Effector memory CD4-positive, alpha-beta T cell (primary cell): ENCODE results near the gene TMEM131.

ENCODE experiments used
- DNase-seq, 3 donors: peaks; one replicate each; pipeline ENCODE4 v3.0.0-alpha.2; 2020
- H3K27ac ChIP-seq: 2 replicates; pipeline ENCODE4 v1.7.0; 2013; ENCODE audit warnings: mild to moderate bottlenecking, low read length, moderate library complexity; ENCODE audit not compliant: insufficient read depth, poor library complexity, severe bottlenecking
- H3K27me3 ChIP-seq: replicated peaks from 2 replicates; pipeline ENCODE4 v1.7.0; 2013; ENCODE audit warnings: mild to moderate bottlenecking, low read length; ENCODE audit not compliant: insufficient read depth, control insufficient read depth, poor library complexity, severe bottlenecking
- H3K36me3 ChIP-seq: 2 replicates; pipeline ENCODE4 v1.7.0; 2013; ENCODE audit warnings: mild to moderate bottlenecking, low read length, moderate library complexity; ENCODE audit not compliant: control insufficient read depth, insufficient read depth
- H3K4me1 ChIP-seq: 2 replicates; pipeline ENCODE4 v1.7.0; 2013; ENCODE audit warnings: low read length, mild to moderate bottlenecking; ENCODE audit not compliant: control insufficient read depth, insufficient read depth, poor library complexity, severe bottlenecking
- H3K4me3 ChIP-seq: 2 replicates; pipeline ENCODE4 v1.7.0; 2013; ENCODE audit warnings: low read length, low read depth, mild to moderate bottlenecking; ENCODE audit not compliant: insufficient read depth, poor library complexity, severe bottlenecking
- H3K9me3 ChIP-seq: 2 replicates; pipeline ENCODE4 v1.7.0; 2013; ENCODE audit warnings: mild to moderate bottlenecking, low read length, moderate library complexity; ENCODE audit not compliant: control insufficient read depth

TMEM131 gene

GRCh38 chr2:97760480-97761049 lies 235.2 kb downstream of the TMEM131 start:
- Histone ChIP-seq H3K4me3 (no peak overlapping the region), H3K4me1 (peaks cover 24% of the 10 kb centered on the region), H3K36me3 (peaks cover 48% of the 10 kb centered on the region), H3K27ac (peak overlapping the region; percentile 44), H3K27me3 (no peaks in the 10 kb centered on the region), H3K9me3 (no peaks in the 10 kb centered on the region)
- DNase-seq: no peak

GRCh38 chr2:97759727-97760407 lies 235.9 kb downstream of the TMEM131 start:
- Histone ChIP-seq H3K36me3 (peaks cover 49% of the 10 kb centered on the region), H3K4me1 (peaks cover 24% of the 10 kb centered on the region), H3K4me3 (no peak overlapping the region), H3K9me3 (no peaks in the 10 kb centered on the region), H3K27ac (peak overlapping the region; percentile 8), H3K27me3 (no peaks in the 10 kb centered on the region)
- no peak for DNase-seq

GRCh38 chr2:97758131-97758705 lies 237.5 kb downstream of the TMEM131 start:
- Histone ChIP-seq H3K27me3 (no peaks in the 10 kb centered on the region), H3K4me1 (peaks cover 24% of the 10 kb centered on the region), H3K4me3 (no peak overlapping the region), H3K36me3 (peaks cover 38% of the 10 kb centered on the region), H3K27ac (no peak overlapping the region), H3K9me3 (no peaks in the 10 kb centered on the region)
- no peak for DNase-seq

- Histone ChIP-seq H3K36me3 (peaks cover 38% of the 10 kb centered on the region), H3K9me3 (no peaks in the 10 kb centered on the region), H3K4me3 (no peak overlapping the region), H3K27me3 (no peaks in the 10 kb centered on the region), H3K27ac (no peak overlapping the region), H3K4me1 (peaks cover 24% of the 10 kb centered on the region)
- no peak for DNase-seq
Observed at GRCh38 chr2:97757062-97757461, 238.7 kb downstream of the TMEM131 start.

- H3K4me1 ChIP-seq: peaks cover 12% of the 10 kb centered on the region
- H3K36me3 ChIP-seq: peaks cover 37% of the 10 kb centered on the region
- H3K4me3 ChIP-seq: no peak overlapping the region
- no peaks in the 10 kb centered on the region for H3K9me3 ChIP-seq
- no peak for DNase-seq
- H3K27ac ChIP-seq: no peak overlapping the region
- H3K27me3 ChIP-seq: no peaks in the 10 kb centered on the region
Observed at GRCh38 chr2:97755491-97755890, 240.3 kb downstream of the TMEM131 start.

- H3K4me1 ChIP-seq: peaks cover 8% of the 10 kb centered on the region
- no peak for DNase-seq
- H3K27me3 ChIP-seq: no peaks in the 10 kb centered on the region
- H3K9me3 ChIP-seq: no peaks in the 10 kb centered on the region
- H3K27ac ChIP-seq: no peak overlapping the region
- peaks cover 31% of the 10 kb centered on the region for H3K36me3 ChIP-seq
- H3K4me3 ChIP-seq: no peak overlapping the region
Observed at GRCh38 chr2:97754690-97755346, 240.9 kb downstream of the TMEM131 start.

- H3K4me1 ChIP-seq: no peaks in the 10 kb centered on the region
- no peaks in the 10 kb centered on the region for H3K9me3 ChIP-seq
- H3K36me3 ChIP-seq: peaks cover 17% of the 10 kb centered on the region
- no peak overlapping the region for H3K4me3 ChIP-seq
- H3K27ac ChIP-seq: no peak overlapping the region
- no peaks in the 10 kb centered on the region for H3K27me3 ChIP-seq
- no peak for DNase-seq
Observed at GRCh38 chr2:97752342-97753334, 243.1 kb downstream of the TMEM131 start.

GRCh38 chr2:97751752-97752151 lies 244.0 kb downstream of the TMEM131 start:
- no peaks in the 10 kb centered on the region for H3K4me1 ChIP-seq
- H3K4me3 ChIP-seq: no peak overlapping the region
- DNase-seq: no peak
- peaks cover 9% of the 10 kb centered on the region for H3K36me3 ChIP-seq
- H3K9me3 ChIP-seq: no peaks in the 10 kb centered on the region
- no peaks in the 10 kb centered on the region for H3K27me3 ChIP-seq
- no peak overlapping the region for H3K27ac ChIP-seq

GRCh38 chr2:97750017-97750416 lies 245.7 kb downstream of the TMEM131 start:
- Histone ChIP-seq H3K4me1 (peaks cover 3% of the 10 kb centered on the region), H3K4me3 (no peak overlapping the region), H3K9me3 (no peaks in the 10 kb centered on the region), H3K36me3 (no peaks in the 10 kb centered on the region), H3K27me3 (no peaks in the 10 kb centered on the region), H3K27ac (no peak overlapping the region)
- no peak for DNase-seq
